Endothelial cell of umbilical vein (primary cell): ENCODE results near the gene SEMA6C.

Experiments used
- EZH2 ChIP-seq: IDR thresholded peaks from 2 replicates; pipeline ENCODE4 v1.6.1; 2012; ENCODE audit warnings: borderline replicate concordance, low read depth, mild to moderate bottlenecking, moderate library complexity, low read length, inconsistent platforms; ENCODE audit not compliant: severe bottlenecking
- FOS ChIP-seq: IDR thresholded peaks from 2 replicates; pipeline ENCODE4 v1.6.1; 2011; ENCODE audit warnings: mild to moderate bottlenecking, low read length, moderate library complexity, borderline replicate concordance; ENCODE audit not compliant: insufficient read depth
- GATA2 ChIP-seq: IDR thresholded peaks from 2 replicates; pipeline ENCODE4 v1.7.0; 2011; ENCODE audit warnings: low read depth, mild to moderate bottlenecking, moderate library complexity, mixed read lengths, low read length; ENCODE audit not compliant: insufficient read length, insufficient read depth
- MYC ChIP-seq: IDR thresholded peaks from one replicate; pipeline ENCODE4 v1.6.1; 2011; ENCODE audit warnings: mild to moderate bottlenecking, low read depth, low read length
- POLR2A ChIP-seq: IDR thresholded peaks from 2 replicates; pipeline ENCODE4 v1.6.1; 2012; ENCODE audit warnings: low read depth, mild to moderate bottlenecking, control low read depth, low read length
- POLR2AphosphoS5 ChIP-seq: IDR thresholded peaks from 2 replicates; pipeline ENCODE4 v1.6.1; 2012; ENCODE audit warnings: low read depth, mild to moderate bottlenecking, control low read depth, low read length, moderate library complexity; ENCODE audit not compliant: insufficient read depth
- TF ChIP-seq, protein P1 (sequence below), 2 donors: IDR thresholded peaks; 1 replicate in 1 of 2; 2 replicates in 1 of 2; pipeline ENCODE4 v1.5.1; 2011; ENCODE audit warnings: low read length in 2 of 2, mild to moderate bottlenecking in 2 of 2, moderate library complexity in 2 of 2, control low read depth in 1 of 2, inconsistent platforms in 1 of 2, low read depth in 1 of 2; ENCODE audit not compliant: insufficient read depth in 1 of 2; ENCODE audit errors: extremely low read depth in 1 of 2

- no peak for TF ChIP-seq FOS
- TF ChIP-seq MYC, result no peak
- TF ChIP-seq POLR2AphosphoS5, result no peak
- TF ChIP-seq, protein P1, sequence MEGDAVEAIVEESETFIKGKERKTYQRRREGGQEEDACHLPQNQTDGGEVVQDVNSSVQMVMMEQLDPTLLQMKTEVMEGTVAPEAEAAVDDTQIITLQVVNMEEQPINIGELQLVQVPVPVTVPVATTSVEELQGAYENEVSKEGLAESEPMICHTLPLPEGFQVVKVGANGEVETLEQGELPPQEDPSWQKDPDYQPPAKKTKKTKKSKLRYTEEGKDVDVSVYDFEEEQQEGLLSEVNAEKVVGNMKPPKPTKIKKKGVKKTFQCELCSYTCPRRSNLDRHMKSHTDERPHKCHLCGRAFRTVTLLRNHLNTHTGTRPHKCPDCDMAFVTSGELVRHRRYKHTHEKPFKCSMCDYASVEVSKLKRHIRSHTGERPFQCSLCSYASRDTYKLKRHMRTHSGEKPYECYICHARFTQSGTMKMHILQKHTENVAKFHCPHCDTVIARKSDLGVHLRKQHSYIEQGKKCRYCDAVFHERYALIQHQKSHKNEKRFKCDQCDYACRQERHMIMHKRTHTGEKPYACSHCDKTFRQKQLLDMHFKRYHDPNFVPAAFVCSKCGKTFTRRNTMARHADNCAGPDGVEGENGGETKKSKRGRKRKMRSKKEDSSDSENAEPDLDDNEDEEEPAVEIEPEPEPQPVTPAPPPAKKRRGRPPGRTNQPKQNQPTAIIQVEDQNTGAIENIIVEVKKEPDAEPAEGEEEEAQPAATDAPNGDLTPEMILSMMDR (IDR thresholded peaks at IDR 0.05; ENCODE audit: extremely low read depth in 1 of 2, insufficient read depth in 1 of 2, low read depth in 1 of 2, low read length in 2 of 2), result no peak
- TF ChIP-seq EZH2, result no peak
- TF ChIP-seq POLR2A, result no peak
- no peak for TF ChIP-seq GATA2
Measured at GRCh38 chr1:151134991-151135390, 11.4 kb downstream of the SEMA6C start.
